ENCODE results near the gene TSHZ2.
A peak's percentile ranks its signal among the peaks of the same experiment; 100 is the strongest.

Gene TSHZ2

DNA sequence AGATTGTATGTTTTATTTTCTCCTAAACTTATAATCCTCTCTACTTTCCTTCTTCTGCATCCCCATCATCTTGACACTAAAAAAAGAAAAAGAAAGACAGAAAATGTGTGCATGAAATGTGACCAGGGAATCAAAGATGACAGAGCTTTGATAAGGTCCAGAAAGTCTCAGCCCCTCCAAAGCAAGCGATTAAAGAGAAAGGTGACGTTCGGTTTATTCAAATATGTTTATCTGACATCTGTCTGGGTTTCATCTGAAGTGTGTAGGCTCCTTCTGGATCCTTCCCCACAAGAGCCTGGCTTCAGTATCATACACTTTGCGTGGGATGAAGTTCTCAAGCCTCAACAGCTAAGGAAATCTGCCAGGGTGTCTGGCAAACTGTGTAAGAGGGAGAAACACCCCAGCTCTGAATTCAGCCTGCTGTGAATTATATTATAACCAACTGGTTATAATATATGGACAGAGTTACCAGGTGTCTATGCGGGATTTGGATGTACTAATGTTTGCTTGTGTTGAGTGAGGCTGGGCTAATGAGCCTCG is 358.5 kb downstream of the TSHZ2 start:
- peak; percentile 39 for DNase-seq

DNA sequence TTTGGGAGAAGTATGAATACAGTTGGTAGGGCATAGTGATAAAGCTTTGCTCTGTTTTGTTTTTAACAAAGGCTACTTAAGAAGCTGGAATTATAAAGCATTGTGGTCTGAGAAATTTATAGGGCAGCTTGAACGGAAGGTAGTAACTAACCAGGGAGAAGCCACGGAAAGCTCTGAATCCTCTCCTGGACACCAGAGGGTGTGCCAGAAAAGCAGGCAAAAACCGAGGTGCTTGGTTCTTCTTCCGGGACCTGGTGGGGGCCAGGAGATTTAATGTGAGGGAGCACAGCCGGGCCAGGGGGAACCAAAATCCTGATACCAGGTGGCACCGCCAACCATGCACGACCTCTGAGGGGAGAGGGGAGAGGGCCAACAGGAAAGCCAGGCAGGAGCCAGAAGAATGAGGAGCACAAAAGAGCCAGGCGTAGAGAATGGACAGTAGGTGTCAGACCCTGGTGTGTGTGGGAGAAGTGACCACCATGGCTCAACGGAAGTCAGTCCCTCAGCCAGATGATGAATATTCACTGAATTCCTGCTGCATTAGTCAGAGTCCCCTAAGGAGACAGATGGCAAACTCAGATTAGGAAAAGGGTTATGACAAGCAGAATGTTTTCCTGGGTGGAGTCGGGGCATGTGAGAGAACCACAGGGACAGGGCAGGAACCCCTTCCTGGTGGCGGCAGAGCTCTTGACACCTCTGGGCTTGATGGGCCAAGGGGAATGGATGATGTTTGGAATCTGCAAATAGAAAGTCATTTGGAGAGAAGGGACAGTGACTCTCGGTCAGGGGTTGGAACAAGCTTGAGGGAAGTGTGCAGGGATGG is 359.2 kb downstream of the TSHZ2 start:
- peak; percentile 36 for DNase-seq

DNA sequence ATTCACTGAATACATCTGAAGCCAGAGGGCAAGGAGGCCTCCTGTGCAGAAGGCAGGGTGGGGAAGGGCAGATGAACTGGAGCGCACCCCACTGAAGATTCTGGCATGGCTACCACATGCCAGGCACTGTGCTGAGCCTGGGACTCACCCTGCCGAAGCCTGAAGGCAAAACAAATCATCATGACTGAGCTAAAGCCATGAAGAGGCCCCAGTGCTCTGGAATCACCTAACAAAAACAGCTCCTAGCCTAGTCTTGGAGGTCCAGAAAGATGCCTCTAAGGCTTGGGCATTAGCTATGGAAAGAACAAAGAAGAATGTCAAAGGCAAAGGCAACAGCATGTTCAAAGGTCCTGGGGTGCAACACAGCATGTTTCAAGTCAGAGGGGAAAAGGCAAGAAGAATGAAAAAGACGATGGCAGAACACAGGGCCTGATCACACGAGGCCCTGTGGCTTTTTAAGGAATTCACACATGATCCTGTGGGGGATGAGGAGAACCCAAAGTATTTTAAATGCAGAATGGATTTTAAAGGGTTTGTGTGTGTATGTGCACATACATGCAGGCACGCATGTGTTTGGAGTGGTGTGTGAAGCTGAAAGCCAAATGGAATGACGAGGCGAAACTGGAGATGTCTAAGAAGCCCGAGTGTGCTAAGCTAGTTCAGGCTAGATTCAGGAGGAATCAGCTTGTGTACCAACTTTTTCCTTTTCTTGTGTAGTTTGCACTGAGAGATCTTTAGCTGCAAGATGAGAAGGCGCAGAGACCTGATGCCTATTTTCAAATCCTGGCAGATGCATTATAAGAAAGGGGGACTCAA is 360.1 kb downstream of the TSHZ2 start:
- DNase-seq, result peak; percentile 31

GRCh38 chr20:53334861-53335260 is 362.7 kb downstream of the TSHZ2 start:
- no peak for DNase-seq

- DNase-seq, result no peak
Measured at GRCh38 chr20:53335555-53335954, 363.4 kb downstream of the TSHZ2 start.

GRCh38 chr20:53336892-53337291 is 364.7 kb downstream of the TSHZ2 start:
- DNase-seq, result no peak

DNA sequence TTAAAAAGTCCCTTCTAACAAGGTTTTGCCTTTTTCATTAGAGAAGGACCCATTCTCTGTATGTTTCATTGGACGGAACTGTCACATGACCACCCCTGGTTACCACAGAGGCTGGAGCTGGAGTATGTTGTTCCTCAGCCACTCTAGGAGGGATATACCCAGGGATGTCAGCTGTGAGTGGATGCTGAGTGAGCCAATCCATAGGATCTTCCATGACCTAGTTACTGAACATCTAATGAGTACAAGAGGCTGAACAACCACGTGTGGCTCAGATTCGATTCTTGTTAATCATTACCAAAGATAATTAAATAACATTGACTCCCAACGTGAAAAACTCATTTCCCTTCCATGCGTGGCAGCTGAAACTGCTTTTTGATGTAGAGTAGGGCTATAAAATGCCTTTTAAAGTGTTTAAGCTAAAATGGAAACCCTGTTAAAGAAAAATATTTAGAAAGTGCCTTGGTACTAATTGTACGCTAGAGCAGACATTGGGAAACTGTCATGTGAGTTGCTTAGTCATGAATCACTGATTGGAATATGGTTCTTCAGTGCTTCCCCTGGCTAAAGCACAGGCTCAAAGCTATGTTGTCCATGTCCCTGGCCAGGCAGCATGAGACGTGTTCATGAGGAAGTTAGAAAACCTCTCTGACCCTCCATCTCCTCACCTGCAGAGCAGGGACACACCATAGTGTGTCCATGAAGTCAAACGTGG is 365.4 kb downstream of the TSHZ2 start:
- no peak for DNase-seq

GRCh38 chr20:53338716-53339115 is 366.6 kb downstream of the TSHZ2 start:
- no peak for DNase-seq

- DNase-seq, result no peak
Measured at GRCh38 chr20:53342429-53342828, 370.3 kb downstream of the TSHZ2 start.

DNA sequence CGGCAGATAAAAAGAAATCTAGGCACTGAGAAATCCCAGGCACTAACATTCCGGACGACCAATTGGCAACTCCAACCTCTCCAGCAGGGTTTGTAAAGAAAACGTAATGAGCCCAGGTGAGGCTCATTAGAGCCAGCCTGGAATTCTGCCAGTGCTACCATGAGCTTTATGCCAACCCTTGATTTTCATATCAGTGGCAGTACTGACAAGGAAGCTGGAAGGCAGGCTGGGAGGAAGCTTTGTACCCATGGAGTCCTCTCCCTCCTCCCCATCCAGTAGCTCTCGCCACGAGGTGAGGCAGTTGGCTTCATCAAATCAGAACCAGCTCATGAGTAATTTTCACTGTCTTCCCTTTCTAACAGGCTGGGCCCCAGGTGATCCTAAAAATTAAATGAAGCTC is 371.3 kb downstream of the TSHZ2 start:
- no peak for DNase-seq

GRCh38 chr20:53344891-53345290 is 372.7 kb downstream of the TSHZ2 start:
- no peak for DNase-seq

DNA sequence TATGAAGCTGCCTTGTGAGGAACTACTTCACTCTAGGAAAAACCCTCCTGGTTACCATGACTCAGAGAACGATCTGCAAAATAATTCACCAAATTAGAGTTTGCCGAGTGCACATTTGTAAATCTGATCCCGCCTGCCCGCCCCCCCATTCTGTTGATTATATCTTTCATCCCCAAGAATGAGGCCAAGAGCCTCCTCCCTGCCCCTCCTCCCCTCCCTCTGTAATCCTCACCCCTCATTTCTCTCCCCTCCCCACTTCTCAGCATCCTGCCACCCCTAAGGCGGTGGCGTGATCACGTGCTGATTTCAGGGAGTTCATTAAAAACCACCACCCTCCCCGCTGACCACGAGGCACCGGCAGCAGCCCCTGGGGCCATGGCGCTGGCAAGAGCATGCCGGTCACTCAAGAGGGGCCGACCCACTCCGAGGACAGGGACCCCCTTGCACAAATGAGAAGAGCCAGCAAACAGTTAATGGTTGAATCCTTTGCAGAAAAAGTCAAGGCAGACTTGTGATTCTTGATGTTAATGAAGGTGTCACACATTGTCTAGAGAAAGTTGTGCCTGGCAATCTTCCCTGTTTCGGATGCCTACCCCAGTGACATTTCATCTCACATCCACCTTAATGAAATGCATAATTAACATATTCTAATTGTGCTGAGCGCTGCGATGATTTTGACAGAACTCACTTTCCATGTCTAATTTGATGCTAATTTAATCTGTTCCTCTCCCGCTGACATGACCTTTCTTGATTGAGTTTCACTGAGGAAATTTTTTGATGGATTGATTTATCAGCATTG is 373.6 kb downstream of the TSHZ2 start:
- DNase-seq, result no peak

DNA sequence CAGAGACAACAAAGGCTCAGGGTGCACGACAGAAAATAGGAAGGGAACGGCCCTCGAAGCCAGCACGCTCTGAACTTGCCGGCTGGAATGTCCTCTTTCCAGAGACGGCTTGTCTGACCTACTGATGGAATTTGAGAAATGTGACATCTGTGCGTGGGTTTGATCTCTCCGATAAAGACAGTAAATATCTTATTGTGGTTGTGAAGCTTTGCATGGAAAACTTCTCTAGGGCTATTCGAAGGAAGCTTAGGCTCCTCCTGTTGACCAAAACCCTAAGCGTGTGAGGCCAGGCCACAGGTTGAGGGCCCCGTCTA is 374.1 kb downstream of the TSHZ2 start:
- DNase-seq, result no peak

DNA sequence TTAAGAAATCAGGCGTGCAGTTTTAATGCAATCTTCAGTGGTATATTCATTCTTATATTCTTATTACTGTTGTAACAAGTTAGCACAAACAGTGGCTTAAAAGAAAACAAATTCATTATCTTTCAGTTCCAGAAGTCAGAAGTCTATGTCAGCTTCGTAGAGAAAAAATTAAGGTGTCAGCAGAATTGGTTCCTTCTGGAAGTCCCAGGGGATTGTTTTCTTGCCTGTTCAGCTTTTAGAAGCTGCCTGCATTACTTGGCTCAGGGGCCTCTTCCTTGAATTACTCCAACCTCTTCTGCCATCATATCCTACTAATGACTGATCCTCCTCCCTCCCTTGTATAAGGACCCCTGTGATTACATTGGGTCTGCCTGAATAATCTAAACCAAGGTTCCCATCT is 377.6 kb downstream of the TSHZ2 start:
- DNase-seq, result no peak

GRCh38 chr20:53352727-53353440 is 380.7 kb downstream of the TSHZ2 start:
- DNase-seq, result no peak

DNA sequence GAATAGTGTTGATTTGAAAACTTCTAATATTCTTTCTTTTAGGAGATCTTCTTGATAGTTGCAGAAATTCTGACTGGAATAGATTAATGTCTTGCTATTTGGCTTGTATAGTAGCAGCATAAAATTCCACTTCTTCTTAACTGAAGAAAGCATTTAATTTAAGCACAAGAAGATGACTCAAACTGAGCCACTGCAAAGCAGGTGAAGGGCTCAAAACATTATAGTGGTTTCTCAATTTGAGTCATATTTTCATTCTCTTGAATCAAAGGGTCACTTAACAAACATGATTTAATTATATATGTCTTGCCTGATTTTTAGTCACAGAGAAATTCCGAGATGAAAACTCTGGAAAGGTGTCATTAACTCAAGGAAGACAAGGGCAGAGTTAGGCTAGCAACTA is 382.2 kb downstream of the TSHZ2 start:
- DNase-seq, result no peak

- DNase-seq, result no peak
Measured at GRCh38 chr20:53355790-53356189, 383.6 kb downstream of the TSHZ2 start.

- no peak for DNase-seq
Measured at GRCh38 chr20:53359425-53359824, 387.3 kb downstream of the TSHZ2 start.

DNA sequence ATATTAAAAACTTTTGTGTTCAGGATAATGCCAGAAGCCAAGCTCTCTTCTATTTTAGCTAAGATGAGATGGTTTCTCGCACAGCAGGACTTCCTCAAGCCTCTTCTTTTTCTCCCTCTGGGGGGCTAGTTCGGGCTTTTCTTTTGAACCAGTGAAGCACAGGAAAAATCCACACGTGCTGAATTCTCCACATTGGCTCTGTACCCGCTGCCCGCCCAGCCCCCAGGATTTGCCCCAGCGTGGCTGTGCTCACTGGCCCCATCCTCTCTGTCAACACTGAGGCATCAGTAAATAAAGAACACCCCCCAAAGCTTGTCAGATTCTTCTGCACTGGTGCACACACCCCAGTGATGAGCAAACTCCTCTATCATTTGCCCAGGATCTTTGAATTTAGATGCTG is 388.7 kb downstream of the TSHZ2 start:
- DNase-seq, result no peak

GRCh38 chr20:53362736-53363135 is 390.6 kb downstream of the TSHZ2 start:
- DNase-seq, result no peak

- DNase-seq, result peak; percentile 32
Measured at GRCh38 chr20:53364646-53365045, 392.5 kb downstream of the TSHZ2 start.

- no peak for DNase-seq
Measured at GRCh38 chr20:53365076-53365475, 392.9 kb downstream of the TSHZ2 start.

All from right hindlimb (tissue), 1 donor.